Measurements from ENCODE around the gene UNC93B1. TPM values are rescaled to one million over a fixed set of nuclear protein-coding genes. Genes with fewer than 3 reads are reported as not detected.

The UNC93B1 gene
- total RNA-seq, 1 donor from 2014 or later, result 0.86 TPM

GRCh38 chr11:68014157-68014946, 10.5 kb upstream of the UNC93B1 start:
- Mint-ChIP-seq H3K9me3 (ENCODE audit: unreplicated experiment) (peaks cover 7% of the 10 kb centered on the region), H3K4me1 (ENCODE audit: low read depth, unreplicated experiment) (peaks cover 7% of the 10 kb centered on the region), H3K27ac (ENCODE audit: unreplicated experiment) (no peak overlapping the region), H3K27me3 (ENCODE audit: unreplicated experiment) (peaks cover 6% of the 10 kb centered on the region), H3K4me3 (ENCODE audit: unreplicated experiment) (no peak overlapping the region), H3K36me3 (ENCODE audit: unreplicated experiment) (no peaks in the 10 kb centered on the region)
- DNase-seq, result no peak
- no peak for TF ChIP-seq CTCF (IDR thresholded peaks at IDR 0.05; ENCODE audit: partially characterized antibody, unreplicated experiment)

GRCh38 chr11:68013611-68014156, 9.8 kb upstream of the UNC93B1 start:
- H3K4me3 Mint-ChIP-seq (ENCODE audit: unreplicated experiment), result no peak overlapping the region
- peaks cover 10% of the 10 kb centered on the region for H3K4me1 Mint-ChIP-seq (ENCODE audit: low read depth, unreplicated experiment)
- no peaks in the 10 kb centered on the region for H3K36me3 Mint-ChIP-seq (ENCODE audit: unreplicated experiment)
- H3K9me3 Mint-ChIP-seq (ENCODE audit: unreplicated experiment), result peaks cover 7% of the 10 kb centered on the region
- peaks cover 9% of the 10 kb centered on the region for H3K27me3 Mint-ChIP-seq (ENCODE audit: unreplicated experiment)
- DNase-seq, result no peak
- no peak for TF ChIP-seq CTCF (IDR thresholded peaks at IDR 0.05; ENCODE audit: partially characterized antibody, unreplicated experiment)
- H3K27ac Mint-ChIP-seq (ENCODE audit: unreplicated experiment), result no peak overlapping the region

GRCh38 chr11:68012843-68013610, 9.1 kb upstream of the UNC93B1 start:
- Mint-ChIP-seq H3K27me3 (ENCODE audit: unreplicated experiment) (peaks cover 9% of the 10 kb centered on the region), H3K27ac (ENCODE audit: unreplicated experiment) (no peak overlapping the region), H3K36me3 (ENCODE audit: unreplicated experiment) (no peaks in the 10 kb centered on the region), H3K9me3 (ENCODE audit: unreplicated experiment) (peaks cover 7% of the 10 kb centered on the region), H3K4me1 (ENCODE audit: low read depth, unreplicated experiment) (peaks cover 10% of the 10 kb centered on the region), H3K4me3 (ENCODE audit: unreplicated experiment) (no peak overlapping the region)
- no peak for DNase-seq
- no peak for TF ChIP-seq CTCF (IDR thresholded peaks at IDR 0.05; ENCODE audit: partially characterized antibody, unreplicated experiment)

GRCh38 chr11:68012044-68012842, 8.3 kb upstream of the UNC93B1 start:
- peaks cover 10% of the 10 kb centered on the region for H3K4me1 Mint-ChIP-seq (ENCODE audit: low read depth, unreplicated experiment)
- H3K9me3 Mint-ChIP-seq (ENCODE audit: unreplicated experiment), result peaks cover 7% of the 10 kb centered on the region
- no peaks in the 10 kb centered on the region for H3K36me3 Mint-ChIP-seq (ENCODE audit: unreplicated experiment)
- H3K4me3 Mint-ChIP-seq (ENCODE audit: unreplicated experiment), result no peak overlapping the region
- peaks cover 9% of the 10 kb centered on the region for H3K27me3 Mint-ChIP-seq (ENCODE audit: unreplicated experiment)
- no peak overlapping the region for H3K27ac Mint-ChIP-seq (ENCODE audit: unreplicated experiment)
- DNase-seq, result no peak
- no peak for TF ChIP-seq CTCF (IDR thresholded peaks at IDR 0.05; ENCODE audit: partially characterized antibody, unreplicated experiment)

Data from glutamatergic neuron (in vitro differentiated cells).